ENCODE results near the gene NKX2-2.

Gene NKX2-2

DNA sequence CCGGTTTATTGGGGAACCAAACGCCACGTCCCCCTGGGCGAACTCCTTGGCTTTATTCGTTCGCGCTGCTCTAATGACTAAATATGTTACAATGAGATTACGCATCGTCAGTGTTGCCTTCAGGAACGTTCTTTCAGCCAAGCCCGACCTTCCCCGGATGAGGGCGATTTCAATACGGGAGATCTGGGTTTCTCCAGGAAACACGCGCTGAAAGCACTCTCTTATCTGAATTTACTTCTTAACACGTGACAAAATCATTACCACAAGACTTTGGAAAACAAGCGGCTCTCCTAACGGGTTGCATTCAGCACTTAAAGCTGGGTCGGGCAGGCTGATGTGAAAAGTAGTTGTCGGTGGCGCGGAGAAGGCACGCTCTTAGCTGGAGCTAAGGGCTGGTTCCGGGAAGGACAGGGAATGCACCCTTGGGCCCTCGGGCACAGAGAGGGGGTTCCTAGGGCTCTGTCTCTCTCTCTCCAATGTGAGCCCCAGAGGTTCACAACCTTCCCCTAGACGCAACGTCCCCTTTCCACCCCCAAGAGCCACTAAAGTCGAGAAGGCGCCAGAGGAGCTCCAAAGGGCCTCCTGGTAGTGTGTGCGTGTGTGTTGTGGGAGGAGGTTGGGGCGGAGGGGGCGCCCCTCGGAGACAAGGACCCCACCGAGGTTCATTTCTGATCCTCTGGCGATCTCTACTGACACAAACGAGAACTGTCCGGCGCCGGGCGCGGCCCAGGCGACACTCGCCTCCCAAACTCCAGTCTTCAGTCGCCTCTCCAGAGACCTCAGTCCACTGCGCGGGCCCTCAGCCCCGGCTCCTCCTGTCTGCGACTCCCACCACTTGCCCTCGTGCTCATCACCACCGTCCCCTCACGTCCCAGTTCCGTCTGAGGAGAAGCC is 7.1 kb upstream of the NKX2-2 start (continued):
- TF ChIP-seq, protein P1, sequence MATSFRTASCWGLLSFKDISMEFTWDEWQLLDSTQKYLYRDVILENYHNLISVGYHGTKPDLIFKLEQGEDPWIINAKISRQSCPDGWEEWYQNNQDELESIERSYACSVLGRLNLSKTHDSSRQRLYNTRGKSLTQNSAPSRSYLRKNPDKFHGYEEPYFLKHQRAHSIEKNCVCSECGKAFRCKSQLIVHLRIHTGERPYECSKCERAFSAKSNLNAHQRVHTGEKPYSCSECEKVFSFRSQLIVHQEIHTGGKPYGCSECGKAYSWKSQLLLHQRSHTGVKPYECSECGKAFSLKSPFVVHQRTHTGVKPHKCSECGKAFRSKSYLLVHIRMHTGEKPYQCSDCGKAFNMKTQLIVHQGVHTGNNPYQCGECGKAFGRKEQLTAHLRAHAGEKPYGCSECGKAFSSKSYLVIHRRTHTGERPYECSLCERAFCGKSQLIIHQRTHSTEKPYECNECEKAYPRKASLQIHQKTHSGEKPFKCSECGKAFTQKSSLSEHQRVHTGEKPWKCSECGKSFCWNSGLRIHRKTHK (tag by site-specific recombination; IDR thresholded peaks at IDR 0.05): no peak
- TF ChIP-seq ZNF785 (tag by site-specific recombination; IDR thresholded peaks at IDR 0.05) (no peak), ZSCAN16 (tag by site-specific recombination; IDR thresholded peaks at IDR 0.05) (no peak), ZNF610 (tag by site-specific recombination; IDR thresholded peaks at IDR 0.05; ENCODE audit: borderline replicate concordance) (no peak), ZNF19 (tag by site-specific recombination; IDR thresholded peaks at IDR 0.05; ENCODE audit: low read depth) (no peak), ZNF701 (tag by site-specific recombination; IDR thresholded peaks at IDR 0.05) (no peak), ZNF544 (tag by site-specific recombination; IDR thresholded peaks at IDR 0.05) (no peak), ZNF324 (tag by site-specific recombination; IDR thresholded peaks at IDR 0.05) (no peak), YY2 (tag by site-specific recombination; IDR thresholded peaks at IDR 0.05) (no peak), ZBTB48 (tag by site-specific recombination; IDR thresholded peaks at IDR 0.05) (no peak; the same call in 1 of the 2 replicates), ZNF133 (tag by site-specific recombination; IDR thresholded peaks at IDR 0.05) (no peak), ZBTB17 (tag by site-specific recombination; IDR thresholded peaks at IDR 0.05) (no peak), ZNF670 (tag by site-specific recombination; IDR thresholded peaks at IDR 0.05; ENCODE audit: low read depth) (no peak), ZNF175 (tag by site-specific recombination; IDR thresholded peaks at IDR 0.05) (no peak), ZNF501 (tag by site-specific recombination; IDR thresholded peaks at IDR 0.05) (no peak), ZNF654 (tag by site-specific recombination; IDR thresholded peaks at IDR 0.05; ENCODE audit: low read depth) (peak; percentile 77), ZNF626 (tag by site-specific recombination; IDR thresholded peaks at IDR 0.05) (no peak), GFI1B (tag by site-specific recombination; IDR thresholded peaks at IDR 0.05) (no peak), ZEB2 (tag by site-specific recombination; IDR thresholded peaks at IDR 0.05) (0 out of 2 replicates have a peak, but pooled peaks have one; percentile 13), ZNF214 (tag by site-specific recombination; IDR thresholded peaks at IDR 0.05; ENCODE audit: borderline replicate concordance) (no peak), ZFP3 (tag by site-specific recombination; IDR thresholded peaks at IDR 0.05; ENCODE audit: low read depth) (no peak), OSR2 (tag by site-specific recombination; IDR thresholded peaks at IDR 0.05) (no peak), ZNF223 (tag by site-specific recombination; IDR thresholded peaks at IDR 0.05) (no peak)
- TF ChIP-seq, protein P2, sequence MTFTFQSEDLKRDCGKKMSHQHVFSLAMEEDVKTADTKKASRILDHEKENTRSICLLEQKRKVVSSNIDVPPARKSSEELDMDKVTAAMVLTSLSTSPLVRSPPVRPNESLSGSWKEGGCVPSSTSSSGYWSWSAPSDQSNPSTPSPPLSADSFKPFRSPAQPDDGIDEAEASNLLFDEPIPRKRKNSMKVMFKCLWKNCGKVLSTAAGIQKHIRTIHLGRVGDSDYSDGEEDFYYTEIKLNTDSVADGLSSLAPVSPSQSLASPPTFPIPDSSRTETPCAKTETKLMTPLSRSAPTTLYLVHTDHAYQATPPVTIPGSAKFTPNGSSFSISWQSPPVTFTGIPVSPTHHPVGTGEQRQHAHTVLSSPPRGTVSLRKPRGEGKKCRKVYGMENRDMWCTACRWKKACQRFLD (tag by site-specific recombination; IDR thresholded peaks at IDR 0.05): no peak
- TF ChIP-seq, protein P3, sequence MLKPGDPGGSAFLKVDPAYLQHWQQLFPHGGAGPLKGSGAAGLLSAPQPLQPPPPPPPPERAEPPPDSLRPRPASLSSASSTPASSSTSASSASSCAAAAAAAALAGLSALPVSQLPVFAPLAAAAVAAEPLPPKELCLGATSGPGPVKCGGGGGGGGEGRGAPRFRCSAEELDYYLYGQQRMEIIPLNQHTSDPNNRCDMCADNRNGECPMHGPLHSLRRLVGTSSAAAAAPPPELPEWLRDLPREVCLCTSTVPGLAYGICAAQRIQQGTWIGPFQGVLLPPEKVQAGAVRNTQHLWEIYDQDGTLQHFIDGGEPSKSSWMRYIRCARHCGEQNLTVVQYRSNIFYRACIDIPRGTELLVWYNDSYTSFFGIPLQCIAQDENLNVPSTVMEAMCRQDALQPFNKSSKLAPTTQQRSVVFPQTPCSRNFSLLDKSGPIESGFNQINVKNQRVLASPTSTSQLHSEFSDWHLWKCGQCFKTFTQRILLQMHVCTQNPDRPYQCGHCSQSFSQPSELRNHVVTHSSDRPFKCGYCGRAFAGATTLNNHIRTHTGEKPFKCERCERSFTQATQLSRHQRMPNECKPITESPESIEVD (tag by site-specific recombination; IDR thresholded peaks at IDR 0.05): no peak
- TF ChIP-seq, protein P4, sequence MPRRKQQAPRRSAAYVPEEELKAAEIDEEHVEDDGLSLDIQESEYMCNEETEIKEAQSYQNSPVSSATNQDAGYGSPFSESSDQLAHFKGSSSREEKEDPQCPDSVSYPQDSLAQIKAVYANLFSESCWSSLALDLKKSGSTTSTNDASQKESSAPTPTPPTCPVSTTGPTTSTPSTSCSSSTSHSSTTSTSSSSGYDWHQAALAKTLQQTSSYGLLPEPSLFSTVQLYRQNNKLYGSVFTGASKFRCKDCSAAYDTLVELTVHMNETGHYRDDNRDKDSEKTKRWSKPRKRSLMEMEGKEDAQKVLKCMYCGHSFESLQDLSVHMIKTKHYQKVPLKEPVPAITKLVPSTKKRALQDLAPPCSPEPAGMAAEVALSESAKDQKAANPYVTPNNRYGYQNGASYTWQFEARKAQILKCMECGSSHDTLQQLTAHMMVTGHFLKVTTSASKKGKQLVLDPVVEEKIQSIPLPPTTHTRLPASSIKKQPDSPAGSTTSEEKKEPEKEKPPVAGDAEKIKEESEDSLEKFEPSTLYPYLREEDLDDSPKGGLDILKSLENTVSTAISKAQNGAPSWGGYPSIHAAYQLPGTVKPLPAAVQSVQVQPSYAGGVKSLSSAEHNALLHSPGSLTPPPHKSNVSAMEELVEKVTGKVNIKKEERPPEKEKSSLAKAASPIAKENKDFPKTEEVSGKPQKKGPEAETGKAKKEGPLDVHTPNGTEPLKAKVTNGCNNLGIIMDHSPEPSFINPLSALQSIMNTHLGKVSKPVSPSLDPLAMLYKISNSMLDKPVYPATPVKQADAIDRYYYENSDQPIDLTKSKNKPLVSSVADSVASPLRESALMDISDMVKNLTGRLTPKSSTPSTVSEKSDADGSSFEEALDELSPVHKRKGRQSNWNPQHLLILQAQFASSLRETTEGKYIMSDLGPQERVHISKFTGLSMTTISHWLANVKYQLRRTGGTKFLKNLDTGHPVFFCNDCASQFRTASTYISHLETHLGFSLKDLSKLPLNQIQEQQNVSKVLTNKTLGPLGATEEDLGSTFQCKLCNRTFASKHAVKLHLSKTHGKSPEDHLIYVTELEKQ (tag by site-specific recombination; IDR thresholded peaks at IDR 0.05; ENCODE audit: borderline replicate concordance): no peak
- TF ChIP-seq, protein P5, sequence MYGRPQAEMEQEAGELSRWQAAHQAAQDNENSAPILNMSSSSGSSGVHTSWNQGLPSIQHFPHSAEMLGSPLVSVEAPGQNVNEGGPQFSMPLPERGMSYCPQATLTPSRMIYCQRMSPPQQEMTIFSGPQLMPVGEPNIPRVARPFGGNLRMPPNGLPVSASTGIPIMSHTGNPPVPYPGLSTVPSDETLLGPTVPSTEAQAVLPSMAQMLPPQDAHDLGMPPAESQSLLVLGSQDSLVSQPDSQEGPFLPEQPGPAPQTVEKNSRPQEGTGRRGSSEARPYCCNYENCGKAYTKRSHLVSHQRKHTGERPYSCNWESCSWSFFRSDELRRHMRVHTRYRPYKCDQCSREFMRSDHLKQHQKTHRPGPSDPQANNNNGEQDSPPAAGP (tag by site-specific recombination; IDR thresholded peaks at IDR 0.05): no peak
